OCI-LY7 (cell line): ENCODE results near the gene CEP97. TPM values are rescaled to one million over a fixed set of nuclear protein-coding genes. Genes with fewer than 3 reads are reported as not detected.

Experiments
- BruUV-seq: library from RNA; stranded (reverse); fragments of 400-500 nt; replicated peaks from 2 replicates; lab custom pipeline; 2021; lab: Mats Ljungman, UMichigan
- CTCF ChIA-PET: fragments of 300-600 bp; sonication (Branson Sonifier 250); formaldehyde crosslinking; loops from one replicate; lab custom pipeline; 2022; ENCODE audit warnings: antibody characterized with exemption; ENCODE audit not compliant: unreplicated experiment; lab: Charles Lee
- POLR2A ChIA-PET: fragments of 300-600 bp; sonication (Branson Sonifier 250); formaldehyde crosslinking; loops from one replicate; lab custom pipeline; 2022; ENCODE audit warnings: antibody characterized with exemption; lab: Charles Lee
- DNase-seq: peaks from one replicate; pipeline ENCODE4 v3.0.0-alpha.2; 2015; ENCODE audit warnings: low spot score
- H2AFZ ChIP-seq: fragments of 200-600 bp; sonication (generic), shearing (Covaris generic); 2 replicates; pipeline ENCODE4 v1.6.1; 2014; ENCODE audit warnings: mild to moderate bottlenecking, antibody characterized with exemption, low read length, moderate library complexity
- H3K27ac ChIP-seq: fragments of 200-600 bp; sonication (generic); 2 replicates; pipeline ENCODE4 v1.5.1; 2014; ENCODE audit warnings: mixed run types, low read depth, mild to moderate bottlenecking, moderate library complexity, low read length, inconsistent platforms; ENCODE audit not compliant: poor library complexity, severe bottlenecking
- H3K36me3 ChIP-seq: fragments of 200-600 bp; sonication (generic); 2 replicates; pipeline ENCODE4 v1.6.1; 2014; ENCODE audit warnings: mild to moderate bottlenecking, antibody characterized with exemption, low read length, moderate library complexity, mixed read lengths; ENCODE audit not compliant: insufficient read depth
- H3K4me1 ChIP-seq: fragments of 200-600 bp; sonication (generic); 2 replicates; pipeline ENCODE4 v1.5.1; 2014; ENCODE audit warnings: mild to moderate bottlenecking, low read length; ENCODE audit not compliant: insufficient read depth, poor library complexity, severe bottlenecking
- H3K4me2 ChIP-seq: fragments of 200-600 bp; sonication (generic); 2 replicates; pipeline ENCODE4 v1.6.1; 2014; ENCODE audit warnings: mild to moderate bottlenecking, low read length
- H3K4me3 ChIP-seq: fragments of 200-600 bp; sonication (generic); 2 replicates; pipeline ENCODE4 v1.5.1; 2014; ENCODE audit warnings: mild to moderate bottlenecking, low read depth, low read length; ENCODE audit not compliant: poor library complexity, severe bottlenecking
- H3K79me2 ChIP-seq: fragments of 200-600 bp; sonication (generic); 2 replicates; pipeline ENCODE4 v1.6.1; 2016; ENCODE audit warnings: low read depth, mild to moderate bottlenecking, low read length, moderate library complexity, mixed read lengths; ENCODE audit not compliant: insufficient read depth
- H3K9me2 ChIP-seq: fragments of 200-600 bp; sonication (generic); 2 replicates; pipeline ENCODE4 v1.6.1; 2016; ENCODE audit warnings: mild to moderate bottlenecking, low read length, mixed read lengths; ENCODE audit not compliant: insufficient read depth
- H3K9me3 ChIP-seq: fragments of 200-600 bp; sonication (generic); 2 replicates; pipeline ENCODE4 v1.6.1; 2014; ENCODE audit warnings: mild to moderate bottlenecking, mixed run types, low read length, mixed read lengths
- H4K20me1 ChIP-seq: fragments of 200-600 bp; sonication (generic); 2 replicates; pipeline ENCODE4 v1.6.1; 2014; ENCODE audit warnings: mild to moderate bottlenecking, antibody characterized with exemption, low read length, moderate library complexity, mixed read lengths; ENCODE audit not compliant: insufficient read depth
- CTCF ChIP-seq: fragments of 200-600 bp; sonication (generic); conservative IDR thresholded peaks from 2 replicates; pipeline ENCODE4 v1.5.1; 2014; ENCODE audit warnings: mild to moderate bottlenecking, antibody characterized with exemption, low read length, moderate library complexity, mixed read lengths
- EZH2phosphoT487 ChIP-seq: fragments of 200-600 bp; sonication (generic); IDR thresholded peaks from 2 replicates; pipeline ENCODE4 v1.6.1; 2018; ENCODE audit warnings: low read depth, borderline replicate concordance, mild to moderate bottlenecking, mixed run types, antibody characterized with exemption, low read length, moderate library complexity, mixed read lengths
- intact Hi-C: fragments of 100-400 bp; cut with micrococcal nuclease; formaldehyde crosslinking; loops from one replicate; pipeline ENCODE4 v1.10.0; 2022; ENCODE audit not compliant: unreplicated experiment
- total RNA-seq, 2 experiments: library from RNA; depleted of rRNA in 1 of 2; stranded (reverse); fragments of >200 nt in 1 of 2; shearing (Covaris generic) in 1 of 2; gene quantifications; 2 replicates each; pipeline ENCODE4 v1.2.3, GENCODE V29; 2014 to 2022

The CEP97 gene
- total RNA-seq, 2 experiments from 2014 or later = 27.3 to 43.5 TPM

GRCh38 chr3:101685050-101685400, 39.4 kb upstream of the CEP97 start:
- no peak for DNase-seq
- CTCF ChIA-PET = no interaction called here
- H3K4me2 ChIP-seq = peak overlapping the region; percentile 97
- no peaks in the 10 kb centered on the region for H3K9me3 ChIP-seq
- POLR2A ChIA-PET = interaction anchor here (0.6 to 2.4 kb wide), 14 partner anchors 8 to 852 kb away, joined by 3 to 12 read pairs (median 4); partner anchors contain the start of genes CEP97, PCNP and ZBTB11
- peak overlapping the region; percentile 63 for H3K27ac ChIP-seq
- H3K4me3 ChIP-seq = peak overlapping the region; percentile 97
- peaks cover 32% of the 10 kb centered on the region for H3K4me1 ChIP-seq
- H3K36me3 ChIP-seq = peaks cover 63% of the 10 kb centered on the region
- intact Hi-C loops = loop anchor here (5.0 kb wide), 1 partner anchor 37 kb away; the partner anchor contains the start of gene CEP97
- no peaks in the 10 kb centered on the region for H3K9me2 ChIP-seq
- no TSS peak for BruUV-seq
- H4K20me1 ChIP-seq = peaks cover 21% of the 10 kb centered on the region
- H3K79me2 ChIP-seq = peaks cover 69% of the 10 kb centered on the region
- no peak overlapping the region for H2AFZ ChIP-seq
- TF ChIP-seq CTCF (no peak), EZH2phosphoT487 (no peak)

- Histone ChIP-seq H3K4me3 (peak overlapping the region; percentile 97), H3K27ac (peak overlapping the region; percentile 63), H3K9me2 (no peaks in the 10 kb centered on the region), H3K79me2 (peaks cover 63% of the 10 kb centered on the region), H3K36me3 (peaks cover 54% of the 10 kb centered on the region), H2AFZ (peak overlapping the region; percentile 81; the same call in 1 of the 2 replicates), H3K9me3 (no peaks in the 10 kb centered on the region), H4K20me1 (peaks cover 21% of the 10 kb centered on the region), H3K4me2 (peak overlapping the region; percentile 97), H3K4me1 (peaks cover 33% of the 10 kb centered on the region)
- CTCF ChIA-PET = no interaction called here
- POLR2A ChIA-PET = interaction anchor here (0.5 to 2.4 kb wide), 13 partner anchors 8 to 664 kb away, joined by 3 to 12 read pairs (median 3); partner anchors contain the start of genes CEP97 and ZBTB11
- no peak for DNase-seq
- intact Hi-C loops = loop anchor here (1.0 to 5.0 kb wide), 2 partner anchors 9 to 36 kb away; partner anchors contain the start of genes CEP97 and ZBTB11
- no TSS peak for BruUV-seq
- no peak for TF ChIP-seq EZH2phosphoT487
- no peak for TF ChIP-seq CTCF
Measured at GRCh38 chr3:101685870-101686307, 38.5 kb upstream of the CEP97 start.
